VCaP (cell line): ENCODE data around the gene PYGO2.
A peak's percentile ranks its signal among the peaks of the same experiment; 100 is the strongest.
"Not testable (repeated sequence)": the region's sequence is repeated elsewhere in the genome, so short reads cannot be mapped to it uniquely, and the experiment has no call there.

Experiments used
- H3K27ac ChIP-seq: fragments of 450-650 bp; 2 replicates; pipeline ENCODE4 v1.5.1; 2017
- CTCF ChIP-seq: fragments of 450-650 bp; conservative IDR thresholded peaks from 2 replicates; pipeline ENCODE4 v1.5.1; 2017; ENCODE audit warnings: mild to moderate bottlenecking, moderate library complexity

The PYGO2 gene

GRCh38 chr1:154998818-154999570 lies 37.4 kb upstream of the PYGO2 start:
- peak; percentile 92 for TF ChIP-seq CTCF
- peak overlapping the region; percentile 100; the same call in 1 of the 2 replicates for H3K27ac ChIP-seq

DNA sequence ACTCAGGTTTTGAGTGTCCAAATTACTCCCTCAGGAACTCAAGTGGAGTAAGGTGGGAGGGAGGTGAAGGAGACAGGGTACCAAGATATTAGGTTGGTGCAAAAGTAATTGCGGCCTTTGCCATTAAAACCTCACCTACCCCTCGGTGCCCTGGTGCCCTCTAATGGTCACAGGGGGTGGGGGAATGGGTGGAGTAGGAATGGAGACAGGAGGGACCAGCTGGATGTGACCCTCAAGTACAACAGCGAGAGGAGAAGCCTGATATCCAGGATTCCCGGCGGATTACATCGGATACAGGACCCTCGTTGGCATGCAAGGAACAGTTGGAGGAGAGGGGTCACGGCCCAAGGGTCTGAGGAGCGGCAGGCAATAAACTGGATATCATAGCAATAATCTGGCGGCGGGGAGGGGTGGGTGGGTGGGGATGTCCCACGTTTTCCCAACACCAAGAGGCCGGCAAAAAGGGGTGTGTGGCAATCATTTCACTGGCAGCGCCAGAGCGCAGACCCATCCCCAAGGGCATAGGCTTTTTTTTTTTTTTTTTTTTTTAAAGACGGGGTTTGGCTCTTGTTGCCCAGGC lies 36.7 kb upstream of the PYGO2 start:
- no peak overlapping the region for H3K27ac ChIP-seq
- TF ChIP-seq CTCF: peak; percentile 49

- no peak for TF ChIP-seq CTCF
- peak overlapping the region; percentile 0; the same call in 1 of the 2 replicates for H3K27ac ChIP-seq
These were observed 35.6 kb upstream of the PYGO2 start for GRCh38 chr1:154996966-154997701.

DNA sequence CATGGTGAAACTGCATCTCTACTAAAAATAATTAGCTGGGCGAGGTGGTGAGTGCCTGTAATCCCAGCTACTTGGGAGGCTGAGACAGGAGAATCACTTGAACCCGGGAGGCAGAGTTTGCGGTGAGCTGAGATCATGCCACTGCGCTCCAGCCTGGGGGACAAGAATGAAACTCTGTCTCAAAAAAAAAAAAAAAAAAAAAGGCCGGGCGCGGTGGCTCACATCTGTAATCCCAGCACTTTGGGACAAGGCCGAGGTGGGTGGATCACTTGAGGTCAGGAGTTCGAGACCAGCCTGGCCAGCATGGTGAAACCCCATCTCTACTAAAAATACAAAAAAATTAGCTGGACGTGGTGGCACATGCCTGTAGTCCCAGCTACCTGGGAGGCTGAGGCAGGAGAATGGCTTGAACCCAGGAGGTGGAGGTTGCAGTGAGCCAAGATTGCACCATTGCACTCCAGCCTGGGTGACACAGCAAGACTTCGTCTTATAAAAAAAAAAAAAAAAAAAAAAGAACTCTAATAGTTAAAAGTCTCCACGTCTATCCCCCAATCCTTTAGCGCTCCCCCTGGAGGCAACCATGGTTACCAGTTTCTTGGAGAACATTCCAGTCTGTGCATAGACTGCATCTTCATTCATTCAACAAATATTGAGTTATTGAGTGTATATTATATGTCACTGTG lies 33.9 kb upstream of the PYGO2 start:
- not testable (repeated sequence) for H3K27ac ChIP-seq

GRCh38 chr1:154994591-154994990 lies 33.0 kb upstream of the PYGO2 start:
- H3K27ac ChIP-seq: no peak overlapping the region
- no peak for TF ChIP-seq CTCF

More for the DNA sequence above, 33.9 kb upstream of the PYGO2 start:
- peak; percentile 96 for TF ChIP-seq CTCF

DNA sequence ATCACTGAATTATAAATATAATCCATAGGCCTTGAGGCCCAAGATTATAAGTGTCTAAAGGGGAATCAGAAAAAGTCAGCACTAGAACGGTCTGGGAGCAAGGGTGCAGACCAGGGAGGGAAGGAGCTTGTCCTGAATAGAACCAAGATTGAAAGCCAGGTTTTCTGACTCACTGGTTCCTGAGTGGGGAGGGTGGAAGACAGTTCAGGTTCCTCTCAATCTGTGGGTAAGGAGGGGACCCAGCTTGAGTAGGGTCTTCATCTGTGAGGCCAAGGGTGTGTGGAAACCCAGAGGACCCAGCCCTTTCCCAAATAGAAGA lies 32.6 kb upstream of the PYGO2 start:
- no peak overlapping the region for H3K27ac ChIP-seq
- TF ChIP-seq CTCF: no peak

DNA sequence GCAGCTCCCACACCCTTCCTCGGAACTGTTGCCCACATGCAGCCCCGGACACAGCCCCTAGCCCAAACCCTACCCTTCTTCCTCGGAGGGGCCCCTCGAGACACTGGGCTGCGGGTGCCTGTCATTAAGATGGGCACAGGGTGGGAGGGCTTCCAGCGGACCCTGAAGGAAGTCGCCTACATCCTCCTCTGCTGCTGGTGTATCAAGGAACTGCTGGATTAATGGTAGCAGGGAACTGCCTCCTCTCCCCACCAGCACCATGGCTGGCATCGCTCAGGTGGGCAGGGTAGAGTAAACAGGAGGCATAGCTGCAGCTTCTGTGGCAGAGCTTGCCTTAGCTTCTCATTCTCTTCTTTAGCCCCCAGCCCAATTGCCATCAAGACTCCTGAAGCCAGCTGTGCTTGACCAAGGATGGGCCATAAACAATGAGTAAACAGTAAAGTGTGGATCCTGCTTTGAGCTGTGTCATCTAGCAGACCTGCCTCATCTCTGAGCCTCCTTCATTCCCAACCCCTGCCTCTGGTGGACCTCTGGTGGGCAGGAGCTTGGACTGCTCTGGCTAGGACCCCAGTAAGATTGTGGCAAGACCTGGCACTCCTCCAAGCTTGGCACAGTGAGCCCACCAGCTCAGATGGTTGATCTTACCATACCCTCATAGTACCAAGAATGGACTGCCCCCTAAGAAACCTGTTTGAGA lies 32.1 kb upstream of the PYGO2 start, which contains the start of gene LENEP:
Gene LENEP (plus strand): TSS at position 15 of the 697 bp plus-strand sequence. CDS start 22 bp downstream, at position 37.
- TF ChIP-seq CTCF: no peak
- no peak within 1 kb of the TSS for H3K27ac ChIP-seq
